ENCODE measurements around the gene SGPL1.

Gene SGPL1

GRCh38 chr10:70907637-70908405 is 92.1 kb downstream of the SGPL1 start:
- no peak for TF ChIP-seq CTCF (IDR thresholded peaks at IDR 0.05; ENCODE audit: borderline replicate concordance, insufficient read depth, low read depth, low read length)
- no peak overlapping the region for H3K4me3 ChIP-seq (ENCODE audit: low read depth, low read length)

GRCh38 chr10:70908406-70909296 is 92.9 kb downstream of the SGPL1 start:
- no peak for TF ChIP-seq CTCF (IDR thresholded peaks at IDR 0.05; ENCODE audit: borderline replicate concordance, insufficient read depth, low read depth, low read length)
- H3K4me3 ChIP-seq (ENCODE audit: low read depth, low read length) = no peak overlapping the region

GRCh38 chr10:70909326-70909935 is 93.7 kb downstream of the SGPL1 start:
- TF ChIP-seq CTCF (IDR thresholded peaks at IDR 0.05; ENCODE audit: borderline replicate concordance, insufficient read depth, low read depth, low read length) = no peak
- no peak overlapping the region for H3K4me3 ChIP-seq (ENCODE audit: low read depth, low read length)

GRCh38 chr10:70910486-70911341 is 95.0 kb downstream of the SGPL1 start:
- no peak for TF ChIP-seq CTCF (IDR thresholded peaks at IDR 0.05; ENCODE audit: borderline replicate concordance, insufficient read depth, low read depth, low read length)
- H3K4me3 ChIP-seq (ENCODE audit: low read depth, low read length) = no peak overlapping the region

- TF ChIP-seq CTCF (IDR thresholded peaks at IDR 0.05; ENCODE audit: borderline replicate concordance, insufficient read depth, low read depth, low read length) = no peak
- no peak overlapping the region for H3K4me3 ChIP-seq (ENCODE audit: low read depth, low read length)
Observed at GRCh38 chr10:70911386-70911785, 95.6 kb downstream of the SGPL1 start.

- H3K4me3 ChIP-seq (ENCODE audit: low read depth, low read length) = no peak overlapping the region
- no peak for TF ChIP-seq CTCF (IDR thresholded peaks at IDR 0.05; ENCODE audit: borderline replicate concordance, insufficient read depth, low read depth, low read length)
Observed at GRCh38 chr10:70912556-70912955, 96.8 kb downstream of the SGPL1 start.
